ENCODE results near the gene WDFY1.

Gene WDFY1

DNA sequence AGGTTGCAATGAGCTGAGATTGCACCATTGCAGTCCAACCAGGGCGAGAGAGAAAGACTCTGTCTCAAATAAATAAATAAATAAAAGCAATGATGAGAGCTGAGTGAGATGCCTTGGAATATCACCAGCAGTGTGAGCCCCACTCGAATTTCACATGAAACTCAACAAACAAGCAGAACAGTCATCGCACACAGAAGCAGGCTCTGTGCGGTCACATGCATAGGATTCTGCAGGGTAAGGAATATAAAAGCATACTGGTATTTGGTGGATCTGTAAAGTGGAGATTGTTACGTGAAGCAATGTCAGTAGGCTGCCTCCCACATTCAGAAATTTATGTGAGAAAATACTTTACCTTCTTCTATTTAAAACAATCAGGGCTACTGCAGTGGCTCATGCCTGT lies 89.7 kb downstream of the WDFY1 start:
- no peak for DNase-seq

DNA sequence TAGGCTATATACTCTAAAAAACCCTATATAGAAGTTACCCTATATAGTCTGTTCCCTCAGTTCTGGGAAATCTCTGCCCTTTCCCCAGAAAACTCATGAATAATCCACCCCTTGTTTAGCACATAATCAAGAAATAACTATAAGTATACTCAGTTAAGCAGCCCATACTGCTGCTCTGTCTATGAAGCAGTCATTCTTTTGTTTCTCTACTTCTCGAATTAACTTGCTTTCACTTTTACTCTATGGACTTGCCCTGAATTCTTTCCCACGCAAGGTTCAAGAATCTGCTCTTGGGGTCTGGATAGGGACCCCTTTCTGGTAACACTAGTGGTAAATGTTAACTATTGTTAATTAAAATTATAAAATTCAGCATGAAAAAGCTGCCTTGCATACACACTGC lies 90.4 kb downstream of the WDFY1 start:
- DNase-seq, result no peak

GRCh38 chr2:223853425-223853837 lies 91.7 kb downstream of the WDFY1 start:
- DNase-seq, result no peak

DNA sequence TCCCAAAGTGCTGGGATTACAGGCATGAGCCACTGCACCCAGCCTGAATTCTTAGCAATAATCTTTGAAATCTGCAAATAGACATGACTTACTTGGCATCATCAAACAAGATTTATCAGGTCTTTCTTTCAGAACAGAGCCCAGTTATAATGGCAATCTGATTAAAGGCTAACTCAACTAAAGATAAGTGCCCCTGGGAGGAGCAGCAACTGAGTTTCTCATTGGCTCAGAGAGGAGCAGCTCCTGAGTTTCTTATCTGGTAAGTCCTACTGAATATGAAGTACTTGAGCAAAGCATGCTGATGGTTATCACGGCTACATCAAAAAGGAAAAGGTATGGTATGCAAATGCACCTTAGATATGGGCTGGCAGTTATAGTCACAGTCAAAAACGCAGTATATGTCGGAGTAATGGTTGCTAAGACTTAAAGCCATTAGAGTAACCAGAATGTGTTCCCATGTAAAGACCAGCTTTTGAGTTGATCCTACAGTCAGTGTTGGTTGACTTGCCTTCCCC lies 92.8 kb downstream of the WDFY1 start:
- DNase-seq, result no peak

- no peak for DNase-seq
Measured at GRCh38 chr2:223847410-223847809, 97.7 kb downstream of the WDFY1 start.

- DNase-seq, result no peak
Measured at GRCh38 chr2:223846515-223846914, 98.6 kb downstream of the WDFY1 start.

GRCh38 chr2:223841436-223842190 lies 103.5 kb downstream of the WDFY1 start:
- no peak for DNase-seq

DNA sequence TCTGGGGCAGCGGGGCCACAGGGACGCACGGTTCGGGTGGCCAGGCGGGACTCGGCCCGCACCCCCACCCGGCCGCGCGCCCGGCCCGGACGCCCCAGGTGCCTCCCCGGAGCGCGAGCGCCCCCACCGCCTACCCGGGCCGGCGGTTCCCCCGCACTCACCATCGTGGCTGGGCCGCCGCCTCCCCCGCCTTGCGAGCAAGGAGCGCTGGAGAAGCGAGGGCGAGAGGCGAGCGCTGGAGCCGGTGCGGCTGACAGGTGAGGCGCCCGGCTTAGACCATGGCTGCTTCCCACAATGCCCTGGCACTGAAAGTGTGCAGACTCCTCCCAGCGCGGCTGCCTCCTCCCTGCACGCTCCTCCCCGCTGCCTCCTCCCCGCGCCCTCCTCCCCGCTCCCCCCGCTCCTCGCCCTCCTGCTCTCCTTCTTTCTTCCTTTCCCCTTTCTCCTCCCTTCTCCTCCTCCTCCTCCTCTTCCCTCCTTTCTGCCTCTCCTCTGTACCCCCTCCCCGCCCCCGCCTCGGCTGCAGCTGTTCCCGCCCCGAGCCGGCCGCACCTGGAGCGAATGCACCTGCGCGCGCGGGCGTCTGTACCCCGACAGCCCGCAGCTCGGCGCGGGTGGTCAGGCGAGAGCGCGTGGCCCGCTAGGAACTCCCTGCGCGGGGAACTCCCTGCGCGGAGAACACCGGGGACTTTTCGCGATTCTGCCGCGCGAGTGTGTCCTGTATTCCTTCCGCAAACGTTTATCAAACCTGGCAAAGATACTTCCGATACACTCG lies 107.7 kb downstream of the WDFY1 start, which contains the start of gene AP1S3:
Gene AP1S3 (minus strand): TSS at position 296 of the 775 bp plus-strand sequence. CDS start 132 bp downstream, at position 164.
- peak; percentile 83 for DNase-seq

DNA sequence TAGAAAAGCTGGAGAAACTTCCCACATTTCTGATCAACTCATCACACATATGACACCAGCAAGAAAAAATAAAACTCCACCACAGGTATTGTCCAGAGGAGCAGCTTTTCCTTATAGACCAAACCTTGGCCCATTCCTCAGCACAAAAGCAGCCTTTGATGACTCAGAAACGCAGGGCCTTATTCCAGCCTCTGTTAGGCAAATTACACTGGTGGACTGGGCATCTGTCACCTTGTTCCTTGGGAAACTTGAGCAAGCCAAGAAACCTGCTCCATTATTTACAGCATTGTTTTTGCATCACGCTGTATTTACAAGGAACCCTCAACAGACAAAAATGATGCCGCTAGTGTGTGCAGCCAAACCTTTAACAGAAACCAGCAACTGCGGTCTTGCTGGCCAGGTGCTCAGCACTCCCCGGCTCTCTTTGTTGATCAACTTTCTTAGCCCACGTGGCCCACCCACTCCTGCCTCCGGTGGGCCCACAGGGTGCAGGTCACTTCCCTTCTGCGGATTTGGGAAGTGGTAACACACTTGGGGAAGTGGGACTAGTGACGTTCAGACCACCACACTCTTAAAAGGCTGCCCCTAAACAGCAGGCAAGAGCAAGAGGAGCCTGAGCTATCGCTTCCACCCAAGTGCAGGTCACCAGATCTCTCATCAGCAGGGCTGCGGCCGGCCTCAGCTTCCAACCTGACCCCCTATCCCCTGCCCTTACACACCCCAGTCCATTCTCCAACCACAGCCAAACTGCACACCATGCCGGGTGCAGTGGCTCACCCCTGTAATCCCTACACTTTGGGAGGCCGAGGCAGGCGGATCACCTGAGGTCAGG lies 109.2 kb downstream of the WDFY1 start:
- DNase-seq, result no peak

- DNase-seq, result no peak
Measured at GRCh38 chr2:223834431-223834830, 110.7 kb downstream of the WDFY1 start.

- DNase-seq, result peak; percentile 78
Measured at GRCh38 chr2:223832241-223832903, 112.8 kb downstream of the WDFY1 start.

DNA sequence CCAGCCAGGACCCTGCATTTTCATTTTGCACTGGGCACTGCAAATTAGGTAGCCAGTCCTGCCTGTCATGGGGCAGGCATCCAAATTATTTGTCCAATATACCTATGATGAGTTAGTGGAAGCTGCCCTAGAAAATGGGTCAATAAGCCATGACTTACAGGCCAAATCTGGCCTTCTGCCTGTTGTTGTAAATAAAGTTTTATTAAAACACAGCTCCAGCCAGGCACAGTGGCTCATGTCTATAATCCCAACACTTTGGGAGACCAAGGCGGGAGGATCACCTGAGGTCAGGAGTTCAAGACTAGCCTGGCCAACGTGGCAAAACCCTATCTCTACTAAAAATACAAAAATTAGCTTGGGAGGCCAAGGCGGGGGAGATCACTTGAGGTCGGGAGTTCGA lies 116.0 kb downstream of the WDFY1 start:
- DNase-seq, result no peak

DNA sequence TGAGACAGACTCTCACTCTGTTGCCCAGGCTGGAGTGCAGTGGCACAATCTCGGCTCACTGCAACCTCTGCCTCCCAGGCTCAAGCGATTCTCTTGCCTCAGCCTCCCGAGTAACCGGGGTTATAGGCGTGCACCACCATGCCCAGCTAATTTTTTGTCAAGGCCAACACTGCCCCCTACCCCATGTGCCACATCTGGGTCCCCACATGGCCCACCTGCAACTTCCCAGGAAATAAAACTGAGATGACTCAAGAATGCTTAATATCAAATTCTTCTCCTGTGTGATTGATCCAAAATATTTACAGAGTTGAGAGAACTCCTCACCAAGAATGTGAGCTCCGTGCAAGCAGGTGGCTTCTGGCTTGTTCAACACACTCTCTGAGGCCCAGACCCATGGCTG lies 116.8 kb downstream of the WDFY1 start:
- DNase-seq, result no peak

DNA sequence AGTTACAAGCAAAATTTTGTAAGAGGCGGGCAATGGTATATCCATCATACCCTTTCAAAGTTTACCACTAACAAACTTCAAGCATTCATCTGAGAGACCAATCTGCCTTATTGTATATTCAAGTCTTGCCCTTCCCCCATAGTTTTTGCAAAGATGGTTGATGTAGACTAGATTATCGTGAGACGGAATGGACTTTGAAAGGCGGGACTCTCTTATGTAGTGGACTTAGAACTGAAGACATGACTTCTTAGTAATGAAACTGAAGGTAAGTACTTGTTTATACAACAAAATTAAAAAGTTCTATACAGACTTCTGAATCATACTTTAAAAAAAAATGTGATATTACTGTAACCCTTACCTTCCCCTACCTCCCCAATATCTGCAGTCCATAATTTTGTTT lies 118.1 kb downstream of the WDFY1 start:
- no peak for DNase-seq

Measured in NCI-H1105 treated with DMSO at 0.1 percent for 48 hours (cell line).